Kidney epithelial cell (primary cell): ENCODE results near the gene REXO5. TPM values are rescaled to one million over a fixed set of nuclear protein-coding genes. Genes with fewer than 3 reads are reported as not detected.
"Not testable (repeated sequence)": the region's sequence is repeated elsewhere in the genome, so short reads cannot be mapped to it uniquely, and the experiment has no call there.

Experiments
- DNase-seq: peaks from one replicate; pipeline ENCODE4 v3.0.0-alpha.2; 2010; ENCODE audit warnings: low read depth
- H3K27me3 ChIP-seq: 2 replicates; pipeline ENCODE4 v1.6.0; 2011; ENCODE audit warnings: low read length; ENCODE audit not compliant: control insufficient read depth, insufficient read depth
- H3K36me3 ChIP-seq: 2 replicates; pipeline ENCODE4 v1.5.1; 2011; ENCODE audit warnings: low read length; ENCODE audit not compliant: control insufficient read depth, insufficient read depth
- H3K4me3 ChIP-seq: 2 replicates; pipeline ENCODE4 v1.5.1; 2011; ENCODE audit warnings: low read depth, mild to moderate bottlenecking, control low read depth, low read length
- CTCF ChIP-seq: IDR thresholded peaks from 2 replicates; pipeline ENCODE4 v1.5.1; 2011; ENCODE audit warnings: mild to moderate bottlenecking, moderate library complexity, low read length, control low read depth, inconsistent platforms; ENCODE audit not compliant: insufficient read depth, poor library complexity, severe bottlenecking
- total RNA-seq: library from RNA; depleted of rRNA; stranded (reverse); fragments of >200 nt; gene quantifications from 2 replicates; pipeline ENCODE4 v1.2.3, GENCODE V29; 2015

Gene REXO5
- total RNA-seq, 1 donor from 2014 or later, result 2.7 TPM

DNA sequence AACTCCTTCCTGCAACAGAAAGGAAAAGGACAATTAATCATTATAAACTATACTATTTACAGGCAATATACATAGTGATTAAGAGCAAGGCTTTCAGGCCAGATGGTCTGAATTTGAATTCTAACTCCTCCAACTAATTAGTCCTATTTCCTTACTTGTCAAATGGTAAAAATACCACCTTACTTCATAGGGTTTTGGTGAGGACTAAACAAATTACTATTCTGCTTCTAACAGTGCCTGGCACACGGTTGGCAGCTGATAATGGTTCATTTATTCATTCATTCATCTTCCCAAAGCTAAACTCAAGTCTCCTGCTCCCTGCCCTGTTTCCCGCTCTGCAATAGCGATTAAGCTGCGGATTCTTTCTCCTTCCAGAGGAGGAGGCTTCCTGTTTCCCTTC is 54.0 kb downstream of the REXO5 start:
- Histone ChIP-seq H3K27me3 (no peaks in the 10 kb centered on the region), H3K36me3 (peaks cover 1% of the 10 kb centered on the region), H3K4me3 (no peak overlapping the region)
- no peak for DNase-seq
- no peak for TF ChIP-seq CTCF

DNA sequence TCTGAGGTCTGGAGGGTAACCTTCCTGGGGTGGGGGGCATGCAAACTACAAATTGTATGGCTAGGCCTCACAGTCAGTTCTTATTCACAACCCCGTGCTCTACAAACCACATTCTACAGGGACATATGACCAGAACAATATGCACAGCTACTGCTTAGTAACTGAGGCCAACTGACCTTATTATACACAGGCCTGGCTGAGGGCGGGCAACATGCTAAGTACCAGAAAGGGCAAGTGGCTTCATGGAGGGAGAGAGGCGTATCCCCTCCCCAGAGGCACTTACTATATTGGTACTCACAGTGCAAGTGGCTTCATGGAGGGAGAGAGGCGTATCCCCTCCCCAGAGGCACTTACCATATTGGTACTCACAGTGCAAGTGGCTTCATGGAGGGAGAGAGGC is 54.7 kb downstream of the REXO5 start:
- H3K4me3 ChIP-seq, H3K27me3 ChIP-seq, DNase-seq, H3K36me3 ChIP-seq: not testable (repeated sequence)

DNA sequence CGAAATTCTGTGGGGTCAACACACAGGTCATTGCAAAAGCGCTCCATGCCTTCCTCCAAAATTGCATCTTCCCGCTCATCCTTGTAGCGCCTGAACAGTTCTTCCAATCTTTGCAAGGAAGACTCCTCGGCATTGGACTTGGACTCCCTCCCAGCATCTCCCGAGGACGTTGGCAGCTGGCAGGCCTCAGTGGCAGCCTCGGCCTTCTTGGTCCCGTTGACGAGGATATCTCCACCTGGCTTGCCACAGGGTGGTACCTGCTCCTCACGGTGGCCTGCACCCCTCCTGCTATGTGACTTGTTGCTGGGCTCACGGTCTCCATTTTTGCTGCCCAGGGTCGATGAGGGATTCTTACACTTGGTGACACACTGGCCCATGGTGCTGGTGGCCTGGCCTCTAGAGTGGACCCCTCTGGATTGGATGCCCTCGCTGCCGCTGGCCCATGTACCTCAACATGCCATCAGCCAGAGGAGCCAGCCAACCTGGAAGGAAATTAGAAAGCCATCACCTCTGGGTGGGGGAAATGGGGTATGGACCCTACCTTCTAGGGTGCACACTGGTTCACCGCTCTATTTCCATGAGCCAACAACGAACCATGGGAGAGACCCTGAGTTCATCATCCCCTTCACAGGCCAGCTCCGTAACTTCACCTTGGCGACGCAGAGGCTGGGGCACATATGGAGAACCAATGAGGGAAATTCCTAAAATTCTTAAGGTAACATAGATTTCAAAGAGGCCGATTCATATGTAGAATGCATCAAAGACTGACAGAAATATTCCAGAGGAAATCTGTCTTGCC is 56.0 kb downstream of the REXO5 start:
- TF ChIP-seq CTCF, result no peak
- DNase-seq, result no peak
- H3K36me3 ChIP-seq, result peaks cover 1% of the 10 kb centered on the region
- H3K4me3 ChIP-seq, result no peak overlapping the region
- H3K27me3 ChIP-seq, result no peaks in the 10 kb centered on the region

- DNase-seq, H3K4me3 ChIP-seq, H3K27me3 ChIP-seq, H3K36me3 ChIP-seq: not testable (repeated sequence)
These were observed 58.0 kb downstream of the REXO5 start for GRCh38 chr16:20864376-20864775.

DNA sequence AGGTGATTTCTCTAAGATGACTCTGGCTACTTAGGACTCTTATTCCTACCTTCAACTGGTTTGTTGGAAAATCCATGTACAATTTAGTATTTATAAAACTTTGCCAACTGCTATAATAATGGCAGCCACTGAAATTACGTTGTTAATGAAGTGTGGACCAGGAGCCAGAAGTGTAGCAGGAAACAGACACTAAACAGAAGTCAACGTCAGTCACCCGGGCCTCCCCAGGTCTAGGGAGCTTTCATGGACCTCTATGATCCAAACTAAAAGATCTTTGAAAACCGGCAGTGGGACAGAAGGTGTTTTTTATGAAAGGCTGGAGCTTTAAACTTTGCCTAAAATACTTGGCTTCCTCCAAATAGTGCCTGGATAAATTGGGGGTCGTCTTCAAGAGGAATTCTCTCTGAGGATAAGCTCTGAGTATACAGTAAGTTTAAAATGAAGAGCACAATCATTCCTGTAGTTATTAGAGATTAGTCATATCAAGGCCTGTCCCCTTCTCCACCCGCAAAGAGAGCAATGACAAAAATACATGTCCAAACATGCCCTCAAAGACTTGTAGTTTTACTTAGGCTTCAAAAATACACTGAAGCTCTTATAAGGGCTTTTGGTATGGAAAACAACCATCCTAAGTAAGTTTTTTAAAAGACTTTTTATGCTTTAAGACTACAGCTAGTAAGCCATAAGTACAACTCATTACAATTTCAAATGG is 59.2 kb downstream of the REXO5 start:
- H3K36me3 ChIP-seq, result peaks cover 1% of the 10 kb centered on the region
- no peak overlapping the region for H3K4me3 ChIP-seq
- no peaks in the 10 kb centered on the region for H3K27me3 ChIP-seq
- TF ChIP-seq CTCF, result no peak
- DNase-seq, result no peak

DNA sequence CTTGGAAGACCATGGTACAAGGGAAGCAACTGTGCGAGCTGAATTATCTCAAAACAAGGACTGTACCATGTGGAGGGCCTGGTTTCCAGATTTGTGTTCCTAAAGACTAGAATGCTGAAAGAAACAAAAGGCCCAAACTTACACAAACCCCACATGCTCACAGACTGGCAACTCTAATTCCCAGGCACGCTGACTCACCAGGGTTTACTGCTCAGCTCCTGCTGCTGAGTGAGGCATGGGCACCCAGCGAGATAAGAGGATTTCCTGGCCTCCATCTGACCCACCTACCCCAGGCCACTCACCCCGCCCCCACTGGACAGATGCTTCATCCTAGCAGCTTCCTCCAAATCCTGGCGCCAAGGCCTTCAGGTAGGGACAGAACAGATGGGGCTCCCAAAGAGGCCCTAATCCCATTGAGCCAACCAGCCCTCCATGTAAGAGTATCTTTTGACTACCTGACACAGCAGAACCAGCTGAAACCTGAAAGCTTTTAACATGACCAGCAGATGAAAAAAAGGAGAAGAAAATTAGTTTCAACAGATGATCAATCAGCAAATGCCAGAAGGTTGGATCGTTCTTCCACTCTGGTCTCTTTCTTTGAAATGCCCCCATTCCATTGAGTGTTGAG is 59.9 kb downstream of the REXO5 start:
- Histone ChIP-seq H3K36me3 (peaks cover 1% of the 10 kb centered on the region), H3K27me3 (no peaks in the 10 kb centered on the region), H3K4me3 (no peak overlapping the region)
- no peak for TF ChIP-seq CTCF
- DNase-seq, result peak; percentile 52

DNA sequence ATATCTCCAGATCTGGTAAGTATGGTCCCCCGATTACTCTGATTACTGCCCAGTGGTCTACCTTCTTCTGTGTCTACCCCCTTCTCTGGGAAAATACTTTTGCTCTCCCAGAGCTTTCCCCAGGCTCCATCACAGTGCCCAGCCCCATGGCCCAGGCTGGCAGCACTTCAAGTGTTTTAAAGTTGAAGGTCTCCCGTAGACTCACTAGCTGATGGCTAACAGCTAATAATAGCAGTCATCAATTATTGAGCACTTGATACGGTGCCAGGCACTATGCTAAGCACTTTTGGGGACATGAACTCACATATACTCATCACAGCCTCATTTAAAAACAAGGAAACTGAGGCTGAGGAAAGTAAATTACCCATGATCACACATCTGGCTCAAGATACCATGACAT is 60.5 kb downstream of the REXO5 start:
- Histone ChIP-seq H3K36me3 (no peaks in the 10 kb centered on the region), H3K4me3 (no peak overlapping the region), H3K27me3 (no peaks in the 10 kb centered on the region)
- no peak for DNase-seq
- no peak for TF ChIP-seq CTCF
